GM12875 (cell line): ENCODE results near the gene MEF2A.

Experiments used
- H3K4me3 ChIP-seq: one replicate; pipeline ENCODE4 v1.5.1; 2011; ENCODE audit warnings: low read depth, low read length, control low read depth
- TF ChIP-seq, protein P1 (sequence below): IDR thresholded peaks from 2 replicates; pipeline ENCODE4 v1.5.1; 2011; ENCODE audit warnings: low read depth, mild to moderate bottlenecking, control low read depth, inconsistent platforms, low read length, moderate library complexity, borderline replicate concordance; ENCODE audit not compliant: insufficient read depth

The MEF2A gene

DNA sequence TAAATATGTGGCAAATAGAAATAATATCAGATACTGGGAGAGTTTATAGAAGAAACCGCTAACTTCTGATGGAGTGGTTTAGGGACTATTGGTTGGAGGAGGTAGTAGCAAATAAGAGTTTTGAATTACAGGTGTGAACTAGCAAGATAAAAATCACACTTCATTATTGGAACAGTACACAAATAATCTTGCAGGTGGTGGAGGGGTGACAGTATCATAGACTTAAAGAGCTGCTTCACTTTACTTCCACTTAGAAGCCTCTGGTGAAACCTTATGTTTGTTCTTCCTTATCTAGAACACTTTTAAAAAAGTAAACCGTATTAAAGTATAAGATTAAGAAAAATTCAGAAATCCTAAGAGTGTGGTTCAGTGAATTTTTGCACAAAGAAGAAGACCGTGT is 69.4 kb downstream of the MEF2A start:
- no peak overlapping the region for H3K4me3 ChIP-seq
- TF ChIP-seq, protein P1, sequence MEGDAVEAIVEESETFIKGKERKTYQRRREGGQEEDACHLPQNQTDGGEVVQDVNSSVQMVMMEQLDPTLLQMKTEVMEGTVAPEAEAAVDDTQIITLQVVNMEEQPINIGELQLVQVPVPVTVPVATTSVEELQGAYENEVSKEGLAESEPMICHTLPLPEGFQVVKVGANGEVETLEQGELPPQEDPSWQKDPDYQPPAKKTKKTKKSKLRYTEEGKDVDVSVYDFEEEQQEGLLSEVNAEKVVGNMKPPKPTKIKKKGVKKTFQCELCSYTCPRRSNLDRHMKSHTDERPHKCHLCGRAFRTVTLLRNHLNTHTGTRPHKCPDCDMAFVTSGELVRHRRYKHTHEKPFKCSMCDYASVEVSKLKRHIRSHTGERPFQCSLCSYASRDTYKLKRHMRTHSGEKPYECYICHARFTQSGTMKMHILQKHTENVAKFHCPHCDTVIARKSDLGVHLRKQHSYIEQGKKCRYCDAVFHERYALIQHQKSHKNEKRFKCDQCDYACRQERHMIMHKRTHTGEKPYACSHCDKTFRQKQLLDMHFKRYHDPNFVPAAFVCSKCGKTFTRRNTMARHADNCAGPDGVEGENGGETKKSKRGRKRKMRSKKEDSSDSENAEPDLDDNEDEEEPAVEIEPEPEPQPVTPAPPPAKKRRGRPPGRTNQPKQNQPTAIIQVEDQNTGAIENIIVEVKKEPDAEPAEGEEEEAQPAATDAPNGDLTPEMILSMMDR = no peak

DNA sequence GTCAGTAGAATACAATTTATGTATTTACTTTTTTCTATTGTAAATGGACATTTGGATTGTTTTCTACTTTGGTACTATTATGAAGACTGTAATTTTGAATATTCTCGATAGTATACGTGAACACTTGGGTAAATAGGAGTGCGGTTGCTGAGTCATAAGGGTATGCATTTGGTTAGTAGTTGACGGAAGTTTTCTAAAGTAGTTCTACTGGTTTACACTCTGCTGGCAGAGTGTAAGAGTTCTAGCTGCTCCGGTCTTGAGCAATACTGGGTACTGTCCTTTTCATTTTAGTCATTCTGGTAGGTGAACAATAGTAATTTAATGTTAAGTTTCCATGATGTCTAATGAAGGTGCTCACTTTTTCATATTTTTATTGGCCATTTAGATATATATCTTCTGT is 70.0 kb downstream of the MEF2A start:
- TF ChIP-seq, protein P1 = no peak
- H3K4me3 ChIP-seq = no peak overlapping the region

DNA sequence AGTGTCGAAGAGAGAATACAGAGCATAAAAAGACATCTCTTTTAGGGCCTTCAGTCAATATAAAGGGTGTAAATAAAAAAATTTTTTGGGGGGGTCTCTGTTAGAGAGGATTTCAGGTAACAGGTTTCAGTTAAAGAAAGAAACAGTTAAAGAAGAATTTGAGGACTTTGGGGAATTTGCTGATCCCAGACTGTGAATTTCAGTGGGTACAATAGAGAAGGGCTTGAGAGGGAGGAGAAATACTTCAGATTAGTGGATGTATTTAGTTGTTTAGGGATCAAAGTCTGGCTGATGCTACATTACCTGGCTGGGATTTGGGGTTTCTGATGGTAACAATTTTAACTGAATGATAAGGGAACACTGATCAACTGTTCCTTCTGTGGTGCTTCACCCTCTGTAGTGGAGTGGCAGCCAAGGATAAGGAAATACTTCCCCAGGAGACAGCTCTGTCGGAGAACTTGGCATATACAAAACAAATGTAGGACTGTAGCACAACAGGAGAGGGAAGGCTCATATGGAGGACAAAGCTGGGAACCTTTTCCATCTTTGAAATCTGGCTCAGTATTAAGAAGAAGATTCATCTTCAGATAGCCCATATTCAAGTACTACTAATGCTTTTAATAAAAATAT is 79.2 kb downstream of the MEF2A start:
- H3K4me3 ChIP-seq = no peak overlapping the region
- TF ChIP-seq, protein P1 = no peak

DNA sequence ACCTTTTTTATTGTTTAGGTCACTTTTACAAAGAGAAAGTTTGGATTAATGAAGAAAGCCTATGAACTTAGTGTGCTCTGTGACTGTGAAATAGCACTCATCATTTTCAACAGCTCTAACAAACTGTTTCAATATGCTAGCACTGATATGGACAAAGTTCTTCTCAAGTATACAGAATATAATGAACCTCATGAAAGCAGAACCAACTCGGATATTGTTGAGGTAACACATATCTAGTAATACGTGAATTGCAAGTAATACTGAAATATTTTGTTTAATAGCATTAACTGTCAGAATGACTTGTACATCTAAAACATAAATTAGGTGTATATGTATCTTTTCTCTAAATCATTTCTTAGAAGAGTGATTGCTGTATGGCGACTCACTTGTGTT is 79.8 kb downstream of the MEF2A start:
- TF ChIP-seq, protein P1 = no peak
- H3K4me3 ChIP-seq = no peak overlapping the region

DNA sequence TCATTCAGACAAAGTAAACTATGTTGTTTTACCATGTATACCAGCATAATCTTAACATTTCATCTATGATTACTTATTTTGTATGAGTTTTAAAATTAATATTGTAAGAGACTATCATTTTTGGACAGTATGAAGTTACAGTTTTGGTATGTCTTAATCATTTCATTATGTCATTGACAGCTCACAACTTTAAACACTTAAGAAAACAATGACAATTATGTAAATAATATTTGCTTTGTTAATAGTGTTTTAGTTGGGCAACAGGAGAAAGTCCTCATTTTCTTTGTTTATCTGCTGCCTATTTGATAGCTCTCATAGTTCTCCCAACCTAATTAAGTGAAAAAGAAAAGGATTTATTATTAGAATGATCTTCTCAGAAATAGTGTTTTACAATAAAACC is 80.2 kb downstream of the MEF2A start:
- no peak overlapping the region for H3K4me3 ChIP-seq
- TF ChIP-seq, protein P1 = no peak

DNA sequence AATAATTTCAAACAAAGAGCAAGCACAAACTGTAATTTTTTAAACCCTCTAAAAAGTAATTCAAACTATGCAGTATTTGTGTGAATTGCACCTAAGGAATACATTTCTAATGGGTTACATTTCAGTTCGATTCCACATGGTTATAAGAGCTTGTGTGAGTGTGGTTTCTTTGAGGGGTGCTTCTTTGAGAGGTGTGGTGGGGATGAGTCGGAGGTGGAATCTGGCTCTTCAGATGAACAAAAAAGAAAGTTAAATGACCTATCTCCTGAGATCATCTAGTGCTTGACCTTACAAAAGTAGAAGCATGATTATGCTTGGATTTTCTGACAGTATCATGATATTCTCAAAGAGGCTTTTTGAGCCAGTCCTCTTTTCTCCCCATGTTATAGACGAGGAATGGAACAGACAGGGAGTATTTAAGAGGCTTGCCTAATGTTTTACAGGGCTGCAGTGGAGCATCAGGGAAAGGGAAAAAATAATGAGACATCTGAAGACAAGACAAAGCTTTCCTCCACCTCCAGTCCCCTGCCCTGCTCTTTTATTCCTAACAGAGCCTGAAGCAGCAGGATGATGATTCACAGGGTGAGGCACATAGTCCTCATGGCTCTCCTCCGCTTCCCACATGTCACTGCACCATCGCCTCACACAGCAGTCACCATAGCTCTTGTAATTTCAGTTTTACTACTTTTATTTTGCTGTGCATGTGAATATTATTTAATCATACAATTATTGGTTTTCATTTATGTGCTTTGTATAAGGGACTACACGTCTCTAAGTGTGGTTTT is 85.4 kb downstream of the MEF2A start:
- H3K4me3 ChIP-seq = no peak overlapping the region
- TF ChIP-seq, protein P1 = no peak

DNA sequence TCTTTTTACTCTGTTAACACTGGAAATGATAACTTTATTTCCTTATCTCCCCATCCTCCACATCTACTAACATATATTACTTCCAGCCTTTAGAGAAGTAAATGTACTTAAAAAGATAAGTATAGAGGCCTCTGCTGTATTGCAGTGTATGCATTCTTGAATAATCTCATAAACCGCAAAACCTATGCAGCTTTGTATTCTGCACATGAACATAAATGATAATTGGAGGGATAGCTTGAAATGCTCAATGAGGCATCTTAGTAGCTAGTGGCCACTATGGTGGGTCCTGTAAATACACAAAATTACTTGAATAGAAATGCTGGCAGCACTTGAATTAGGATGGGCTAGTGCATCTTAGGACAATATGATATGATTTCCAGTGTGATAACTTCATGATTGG is 90.4 kb downstream of the MEF2A start:
- TF ChIP-seq, protein P1 = no peak
- no peak overlapping the region for H3K4me3 ChIP-seq
